ENCODE measurements around the gene PEX11G.

DNA sequence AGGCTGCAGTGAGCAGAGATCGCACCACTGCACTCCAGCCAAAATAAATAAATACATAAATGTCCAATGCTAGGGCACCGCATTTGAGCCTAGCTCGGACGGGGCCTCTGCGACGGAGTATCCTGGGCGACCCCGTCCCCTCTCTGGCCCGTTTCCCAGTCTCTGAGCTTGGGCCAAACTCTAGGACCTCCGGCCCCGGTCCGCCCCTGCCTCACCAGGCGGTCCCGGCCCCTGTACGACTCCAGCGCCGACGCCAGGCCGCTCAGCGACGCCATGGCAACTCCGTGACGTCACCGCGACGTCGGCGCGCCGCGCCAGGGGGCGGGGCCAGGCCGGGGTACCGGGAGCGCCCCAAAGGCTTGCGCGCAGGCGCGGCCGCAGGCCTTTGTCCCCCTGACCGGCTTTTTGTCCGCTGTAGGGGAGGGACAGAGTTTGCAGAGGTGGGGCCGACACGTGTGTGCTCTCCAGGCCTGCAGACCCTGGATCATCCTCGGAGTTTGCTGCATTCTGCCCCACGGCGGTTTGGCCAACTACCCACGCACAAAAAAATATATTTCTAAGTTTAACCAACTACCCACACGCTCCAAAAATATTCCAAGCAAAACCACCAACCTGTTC lies at the start of gene PEX11G:
- TF ChIP-seq, protein P1, sequence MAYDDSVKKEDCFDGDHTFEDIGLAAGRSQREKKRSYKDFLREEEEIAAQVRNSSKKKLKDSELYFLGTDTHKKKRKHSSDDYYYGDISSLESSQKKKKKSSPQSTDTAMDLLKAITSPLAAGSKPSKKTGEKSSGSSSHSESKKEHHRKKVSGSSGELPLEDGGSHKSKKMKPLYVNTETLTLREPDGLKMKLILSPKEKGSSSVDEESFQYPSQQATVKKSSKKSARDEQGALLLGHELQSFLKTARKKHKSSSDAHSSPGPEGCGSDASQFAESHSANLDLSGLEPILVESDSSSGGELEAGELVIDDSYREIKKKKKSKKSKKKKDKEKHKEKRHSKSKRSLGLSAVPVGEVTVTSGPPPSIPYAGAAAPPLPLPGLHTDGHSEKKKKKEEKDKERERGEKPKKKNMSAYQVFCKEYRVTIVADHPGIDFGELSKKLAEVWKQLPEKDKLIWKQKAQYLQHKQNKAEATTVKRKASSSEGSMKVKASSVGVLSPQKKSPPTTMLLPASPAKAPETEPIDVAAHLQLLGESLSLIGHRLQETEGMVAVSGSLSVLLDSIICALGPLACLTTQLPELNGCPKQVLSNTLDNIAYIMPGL (CRISPR knock-in tag; IDR thresholded peaks at IDR 0.05) = no peak
- TF ChIP-seq, protein P2, sequence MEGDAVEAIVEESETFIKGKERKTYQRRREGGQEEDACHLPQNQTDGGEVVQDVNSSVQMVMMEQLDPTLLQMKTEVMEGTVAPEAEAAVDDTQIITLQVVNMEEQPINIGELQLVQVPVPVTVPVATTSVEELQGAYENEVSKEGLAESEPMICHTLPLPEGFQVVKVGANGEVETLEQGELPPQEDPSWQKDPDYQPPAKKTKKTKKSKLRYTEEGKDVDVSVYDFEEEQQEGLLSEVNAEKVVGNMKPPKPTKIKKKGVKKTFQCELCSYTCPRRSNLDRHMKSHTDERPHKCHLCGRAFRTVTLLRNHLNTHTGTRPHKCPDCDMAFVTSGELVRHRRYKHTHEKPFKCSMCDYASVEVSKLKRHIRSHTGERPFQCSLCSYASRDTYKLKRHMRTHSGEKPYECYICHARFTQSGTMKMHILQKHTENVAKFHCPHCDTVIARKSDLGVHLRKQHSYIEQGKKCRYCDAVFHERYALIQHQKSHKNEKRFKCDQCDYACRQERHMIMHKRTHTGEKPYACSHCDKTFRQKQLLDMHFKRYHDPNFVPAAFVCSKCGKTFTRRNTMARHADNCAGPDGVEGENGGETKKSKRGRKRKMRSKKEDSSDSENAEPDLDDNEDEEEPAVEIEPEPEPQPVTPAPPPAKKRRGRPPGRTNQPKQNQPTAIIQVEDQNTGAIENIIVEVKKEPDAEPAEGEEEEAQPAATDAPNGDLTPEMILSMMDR (IDR thresholded peaks at IDR 0.05) = no peak
- no peak for TF ChIP-seq NR2C2 (CRISPR knock-in tag; IDR thresholded peaks at IDR 0.05)
- TF ChIP-seq ELF4 (CRISPR knock-in tag; IDR thresholded peaks at IDR 0.05; ENCODE audit: low read depth) = no peak

Data from WTC11 (cell line).